Heart left ventricle (tissue), 16 donors: ENCODE measurements around the gene CASZ1. TPM values are rescaled to one million over a fixed set of nuclear protein-coding genes. Genes with fewer than 3 reads are reported as not detected.

ENCODE experiments used
- ATAC-seq, 4 donors: fragments of 200-7000 bp; cut with Tn5 transposase; one replicate each; pipeline ENCODE4 v1.9.1; 2020 to 2022; ENCODE audit warnings: moderate library complexity in 4 of 4, mild to moderate bottlenecking in 3 of 4, moderate number of reproducible peaks in 1 of 4
- DNase-seq, 5 donors: peaks; one replicate each; pipeline ENCODE4 v3.0.0-alpha.2; 2020
- H3K27ac ChIP-seq, 12 donors: fragments of 200-600 bp; sonication (generic) in 4 of 12; one replicate each; pipeline versions ENCODE4 v1.5.0 to v1.8.0; 2016 to 2022; ENCODE audit warnings: mild to moderate bottlenecking in 2 of 12
- H3K27me3 ChIP-seq, 9 donors: fragments of 200-600 bp; sonication (generic) in 2 of 9; one replicate each; pipeline versions ENCODE4 v1.5.1 to v1.8.0; 2016 to 2022; ENCODE audit warnings: mild to moderate bottlenecking in 3 of 9
- H3K36me3 ChIP-seq, 9 donors: fragments of 200-600 bp; sonication (generic) in 2 of 9; one replicate each; pipeline versions ENCODE4 v1.5.0 to v1.8.0; 2018 to 2022; ENCODE audit warnings: mild to moderate bottlenecking in 2 of 9
- H3K4me1 ChIP-seq, 12 donors: fragments of 200-600 bp; sonication (generic) in 4 of 12; one replicate each; pipeline versions ENCODE4 v1.5.0 to v1.8.0; 2016 to 2022; ENCODE audit warnings: mild to moderate bottlenecking in 3 of 12
- H3K4me3 ChIP-seq, 12 donors: fragments of 200-600 bp; sonication (generic) in 4 of 12; one replicate each; pipeline versions ENCODE4 v1.5.0 to v1.8.0; 2017 to 2022; ENCODE audit warnings: mild to moderate bottlenecking in 9 of 12, moderate library complexity in 4 of 12
- H3K9me3 ChIP-seq, 12 donors: fragments of 200-600 bp; sonication (generic) in 4 of 12; one replicate each; pipeline versions ENCODE4 v1.5.0 to v1.8.0; 2016 to 2022; ENCODE audit warnings: mild to moderate bottlenecking in 1 of 12
- CTCF ChIP-seq, 12 donors: fragments of 200-600 bp; sonication (generic) in 4 of 12; IDR thresholded peaks; one replicate each; pipeline versions ENCODE4 v1.5.0 to v1.8.0; 2018 to 2022; ENCODE audit warnings: antibody characterized with exemption in 12 of 12, mild to moderate bottlenecking in 5 of 12
- POLR2A ChIP-seq, 2 donors: fragments of 450-650 bp; IDR thresholded peaks; one replicate each; pipeline ENCODE4 v1.6.1; 2017; ENCODE audit warnings: antibody characterized with exemption in 2 of 2, mild to moderate bottlenecking in 2 of 2, moderate library complexity in 2 of 2
- WGBS, 4 donors: extraction: QIAGEN DNeasy Blood & Tissue Kit in 2 of 4; methylation state at CpG; one replicate each; pipeline versions ENCODE4 v1.1.5 to v1.1.7; 2013 to 2018; 5-methylcytosine and 5-hydroxymethylcytosine counted together
- intact Hi-C, 10 donors: fragments of 100-400 bp; cut with DNase I; formaldehyde crosslinking; loops; one replicate each; pipeline versions ENCODE4 v1.11.1 to v1.14.2; 2022
- polyA plus RNA-seq, 2 donors: library from polyadenylated mRNA; stranded (reverse); fragments of 200-250 nt; gene quantifications; one replicate each; pipeline ENCODE4 v1.2.3, GENCODE V29; 2013
- total RNA-seq, 9 donors: library from RNA; depleted of rRNA in 2 of 9; stranded (reverse); fragments of >200 nt in 2 of 9; fragmentation: NEBNext Ultra II Directional in 3 of 9; extraction: Animal tissue kit (Norgen Biotek cat#: 25700) in 3 of 9; gene quantifications; one replicate each; pipeline versions ENCODE4 v1.1.0 to v1.2.4, GENCODE V29; 2016 to 2023
- donor health status: ischemic (EF 13 %, LVEDD 7.1; RV severe dilation, severe dysfunction).
- donor health status: healthy with polysubstance abuse.
- donor health status: DM: no; HTN: yes; CAD: no.
- donor health status: DM: no; HTN: no; CAD: no.
- donor health status: ischemic (EF 25% LVEDD 6.9; RV normal size, moderate dysfunction).
- donor health status: ischemic (EF 25% LVEDD 5.7; RV mildly dilated, moderate dysfunction).
- donor health status: healthy.
- donor health status: DM: yes; HTN: yes; CAD: no.
- donor health status: ischemic (EF 35%, LVEDD 5.7; RV mildly dilated, moderate dysfunction).
- donor health status: nonischemic (EF 11% LVEDD 7.7; RV severe dilation, severe dysfunction).
- donor health status: DM: yes; HTN: yes; CAD: no.
- donor health status: PGD.
- donor health status: ischemic (EF 29% LVEDD 5.4; RV normal size, mild dysfunction).
- donor health status: nonischemic (EF 23%, LVEDD 6.1; RV moderate dilation, normal function).

The CASZ1 gene
- total and polyA plus RNA-seq, 11 donors, result 28.8 to 84.9 (median 55.0) TPM

GRCh38 chr1:10808441-10808840 lies 12.0 kb upstream of the CASZ1 start:
- Histone ChIP-seq H3K27me3 (peaks cover 0 to 23% (median 0%) of the 10 kb centered on the region in 9 donors), H3K9me3 (no peaks in the 10 kb centered on the region)
- intact Hi-C loops, result no loop called here

GRCh38 chr1:10806966-10807365 lies 10.5 kb upstream of the CASZ1 start:
- H3K4me3 ChIP-seq, result no peak overlapping the region
- no peak overlapping the region for H3K27ac ChIP-seq
- no peaks in the 10 kb centered on the region for H3K36me3 ChIP-seq
- H3K4me1 ChIP-seq, result no peaks in the 10 kb centered on the region
- H3K9me3 ChIP-seq, result no peaks in the 10 kb centered on the region
- 91 to 96% (median 93%) methylated on average over 5 of the region's 5 CpGs for WGBS, 4 donors
- peaks cover 0 to 23% (median 0%) of the 10 kb centered on the region in 9 donors for H3K27me3 ChIP-seq
- intact Hi-C loops, result no loop called here
- no peak for DNase-seq
- ATAC-seq, result no peak
- TF ChIP-seq CTCF (IDR thresholded peaks at IDR 0.05) (no peak), POLR2A (IDR thresholded peaks at IDR 0.05) (no peak)

More at GRCh38 chr1:10808441-10808840, 12.0 kb upstream of the CASZ1 start:
- H3K4me3 ChIP-seq, result no peak overlapping the region
- WGBS, 4 donors, result 57 to 69% (median 68%) methylated on average over 7 of the region's 7 CpGs
- ATAC-seq, result no peak
- DNase-seq, result peak in 1 of 5 donors; percentile 10
- TF ChIP-seq CTCF (IDR thresholded peaks at IDR 0.05) (no peak), POLR2A (IDR thresholded peaks at IDR 0.05) (no peak)
- H3K4me1 ChIP-seq, result no peaks in the 10 kb centered on the region
- H3K27ac ChIP-seq, result no peak overlapping the region
- no peaks in the 10 kb centered on the region for H3K36me3 ChIP-seq

GRCh38 chr1:10803971-10804820 lies 7.8 kb upstream of the CASZ1 start:
- Histone ChIP-seq H3K9me3 (no peaks in the 10 kb centered on the region), H3K27me3 (peaks cover 0 to 28% (median 0%) of the 10 kb centered on the region in 9 donors), H3K36me3 (no peaks in the 10 kb centered on the region), H3K4me1 (no peaks in the 10 kb centered on the region), H3K4me3 (no peak overlapping the region), H3K27ac (no peak overlapping the region)
- ATAC-seq (peak in 2 of 4 donors; percentile 30 to 48), DNase-seq (no peak)
- intact Hi-C loops, result no loop called here
- WGBS, 4 donors, result 58 to 70% (median 67%) methylated on average over 9 to 21 of the region's 21 CpGs
- TF ChIP-seq POLR2A (IDR thresholded peaks at IDR 0.05) (no peak), CTCF (IDR thresholded peaks at IDR 0.05) (no peak)

- no peaks in the 10 kb centered on the region for H3K9me3 ChIP-seq
- no peak for DNase-seq
- no peaks in the 10 kb centered on the region for H3K36me3 ChIP-seq
- H3K27ac ChIP-seq, result no peak overlapping the region
- ATAC-seq, result peak in 1 of 4 donors; percentile 12
- H3K4me3 ChIP-seq, result no peak overlapping the region
- intact Hi-C loops, result no loop called here
- 42 to 44% (median 44%) methylated on average over 12 of the region's 12 CpGs for WGBS, 4 donors
- H3K4me1 ChIP-seq, result no peaks in the 10 kb centered on the region
- TF ChIP-seq CTCF (IDR thresholded peaks at IDR 0.05) (no peak), POLR2A (IDR thresholded peaks at IDR 0.05) (no peak)
- H3K27me3 ChIP-seq, result peaks cover 0 to 23% (median 0%) of the 10 kb centered on the region in 9 donors
These were observed 6.7 kb upstream of the CASZ1 start for GRCh38 chr1:10802944-10803715.
